ENCODE measurements around the gene DNAJC7. TPM values are rescaled to one million over a fixed set of nuclear protein-coding genes. Genes with fewer than 3 reads are reported as not detected.
A peak's percentile ranks its signal among the peaks of the same experiment; 100 is the strongest.

Gene DNAJC7
- total RNA-seq, 1 donor from 2014 or later, result 82.0 TPM

DNA sequence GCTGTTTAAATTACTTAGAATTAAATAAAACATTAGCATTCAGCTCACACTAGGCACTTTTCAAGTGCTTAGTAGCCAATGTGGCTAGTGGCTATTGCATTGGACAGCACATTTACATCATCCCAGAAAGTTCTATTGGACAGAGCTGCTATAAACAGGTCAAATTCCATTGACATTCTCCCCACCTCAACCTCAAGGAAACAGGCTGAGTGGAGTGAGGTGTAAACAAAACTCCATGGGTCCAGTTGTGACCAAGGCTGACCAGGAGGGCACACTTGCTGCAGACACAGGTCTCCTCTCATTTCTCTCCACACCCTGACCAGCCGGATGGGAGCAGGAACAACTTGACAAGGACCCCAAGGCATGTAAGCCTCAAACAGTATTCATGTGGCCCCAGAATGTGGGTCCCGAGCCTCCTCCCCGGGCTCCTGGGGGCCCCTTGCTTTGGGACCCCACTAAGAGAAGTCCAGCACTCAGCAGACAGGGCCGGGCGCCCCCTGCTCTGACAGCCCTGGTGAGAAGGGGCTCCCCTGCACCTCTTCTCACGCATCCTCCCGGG, 32.7 kb upstream of the DNAJC7 start:
- intact Hi-C loops (cut with DNase I), result no loop called here
- peak; percentile 24 to 47 for ATAC-seq

DNA sequence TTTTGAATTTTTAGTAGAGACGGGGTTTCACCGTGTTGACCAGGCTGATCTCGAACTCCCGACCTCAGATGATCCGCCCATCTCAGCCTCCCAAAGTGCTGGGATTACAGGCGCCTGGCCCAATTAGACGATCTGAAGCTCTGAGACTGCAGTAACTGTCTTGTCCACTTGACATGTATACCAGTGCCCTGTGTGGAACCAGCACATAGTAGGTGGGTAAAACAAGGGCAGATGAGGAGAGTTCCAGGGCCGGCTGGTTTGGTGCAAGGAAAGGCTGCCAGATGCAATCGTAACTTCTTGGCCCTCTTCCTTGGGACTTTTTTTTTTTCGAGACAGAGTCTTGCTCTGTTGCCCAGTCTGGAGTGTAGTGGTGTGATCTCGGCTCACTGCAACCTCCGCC, 30.1 kb upstream of the DNAJC7 start:
- Histone ChIP-seq H3K4me3 (no peak overlapping the region), H3K9me3 (no peaks in the 10 kb centered on the region), H3K27ac (no peak overlapping the region), H3K36me3 (no peaks in the 10 kb centered on the region), H3K4me1 (peaks cover 16% of the 10 kb centered on the region), H3K27me3 (ENCODE audit: low read depth) (no peaks in the 10 kb centered on the region)
- TF ChIP-seq, protein P1, sequence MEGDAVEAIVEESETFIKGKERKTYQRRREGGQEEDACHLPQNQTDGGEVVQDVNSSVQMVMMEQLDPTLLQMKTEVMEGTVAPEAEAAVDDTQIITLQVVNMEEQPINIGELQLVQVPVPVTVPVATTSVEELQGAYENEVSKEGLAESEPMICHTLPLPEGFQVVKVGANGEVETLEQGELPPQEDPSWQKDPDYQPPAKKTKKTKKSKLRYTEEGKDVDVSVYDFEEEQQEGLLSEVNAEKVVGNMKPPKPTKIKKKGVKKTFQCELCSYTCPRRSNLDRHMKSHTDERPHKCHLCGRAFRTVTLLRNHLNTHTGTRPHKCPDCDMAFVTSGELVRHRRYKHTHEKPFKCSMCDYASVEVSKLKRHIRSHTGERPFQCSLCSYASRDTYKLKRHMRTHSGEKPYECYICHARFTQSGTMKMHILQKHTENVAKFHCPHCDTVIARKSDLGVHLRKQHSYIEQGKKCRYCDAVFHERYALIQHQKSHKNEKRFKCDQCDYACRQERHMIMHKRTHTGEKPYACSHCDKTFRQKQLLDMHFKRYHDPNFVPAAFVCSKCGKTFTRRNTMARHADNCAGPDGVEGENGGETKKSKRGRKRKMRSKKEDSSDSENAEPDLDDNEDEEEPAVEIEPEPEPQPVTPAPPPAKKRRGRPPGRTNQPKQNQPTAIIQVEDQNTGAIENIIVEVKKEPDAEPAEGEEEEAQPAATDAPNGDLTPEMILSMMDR (IDR thresholded peaks at IDR 0.05), result no peak
- DNase-seq (no peak), ATAC-seq (no peak)
- intact Hi-C loops (cut with DNase I), result no loop called here

More for the DNA sequence above, 32.7 kb upstream of the DNAJC7 start:
- DNase-seq, result no peak
- Histone ChIP-seq H3K4me1 (peaks cover 16% of the 10 kb centered on the region), H3K27ac (peak overlapping the region; percentile 36), H3K9me3 (no peaks in the 10 kb centered on the region), H3K4me3 (peak overlapping the region; percentile 73), H3K36me3 (no peaks in the 10 kb centered on the region), H3K27me3 (ENCODE audit: low read depth) (peaks cover 5% of the 10 kb centered on the region)
- TF ChIP-seq, protein P1 (IDR thresholded peaks at IDR 0.05), result no peak

DNA sequence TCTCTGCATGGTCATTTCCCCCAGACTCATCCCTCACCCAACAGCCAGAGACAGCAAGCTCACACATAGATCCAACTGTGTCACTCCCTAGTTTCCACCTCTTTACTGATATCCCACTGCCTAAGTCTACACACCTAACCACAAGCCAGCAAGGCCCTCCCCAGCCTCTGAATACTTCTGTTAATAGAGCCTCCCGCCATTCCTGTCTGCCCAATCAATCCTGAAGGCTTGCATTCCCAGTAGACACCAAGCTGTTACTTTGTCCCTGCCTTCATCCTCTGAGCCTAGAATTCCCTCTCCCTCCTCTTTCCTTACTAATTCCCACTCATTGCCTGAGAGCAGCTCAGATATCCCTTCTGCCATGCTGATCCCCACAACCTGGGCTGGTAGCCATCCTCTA, 28.5 kb upstream of the DNAJC7 start:
- H3K4me1 ChIP-seq, result peaks cover 10% of the 10 kb centered on the region
- DNase-seq, result no peak

DNA sequence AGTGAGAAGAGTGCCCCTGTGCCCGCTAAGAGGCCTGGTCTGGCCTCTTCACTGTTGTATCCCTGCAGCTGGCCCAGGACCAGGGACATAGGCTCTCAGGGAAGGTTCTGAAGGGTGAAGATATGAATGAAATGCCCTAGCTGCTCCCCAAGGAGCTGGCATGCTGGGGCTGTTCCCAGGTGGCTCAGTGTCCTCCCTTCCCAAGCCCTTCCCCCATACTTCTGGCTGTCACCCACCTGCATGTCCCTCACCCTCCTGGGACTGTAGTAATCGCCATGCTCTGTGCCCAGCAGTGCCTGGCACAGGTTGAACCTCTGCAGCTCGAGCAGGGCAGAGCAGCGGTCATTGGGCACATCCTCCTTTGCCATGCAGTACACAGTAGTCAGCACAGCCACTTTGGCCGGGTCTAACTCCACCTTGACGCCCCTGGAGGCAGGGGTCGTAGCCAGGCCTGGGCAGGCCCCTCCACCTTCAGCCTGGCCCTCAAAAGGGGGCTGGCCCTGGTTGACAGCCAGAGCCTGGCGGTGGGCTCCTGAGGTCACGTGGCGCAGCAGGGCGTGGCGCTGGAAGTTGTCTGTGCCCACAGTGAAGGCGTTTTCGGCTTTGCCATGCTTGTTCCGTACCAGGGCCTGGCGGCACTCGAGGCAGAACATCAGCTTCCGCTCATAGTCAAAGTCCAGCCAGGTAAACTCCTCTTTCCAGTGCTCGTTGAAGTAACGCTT, 25.5 kb upstream of the DNAJC7 start:
- intact Hi-C loops (cut with DNase I), result no loop called here
- Histone ChIP-seq H3K36me3 (no peaks in the 10 kb centered on the region), H3K4me1 (no peaks in the 10 kb centered on the region), H3K4me3 (no peak overlapping the region), H3K9me3 (no peaks in the 10 kb centered on the region), H3K27me3 (ENCODE audit: low read depth) (peaks cover 11% of the 10 kb centered on the region), H3K27ac (no peak overlapping the region)
- TF ChIP-seq, protein P1 (IDR thresholded peaks at IDR 0.05), result no peak
- DNase-seq, result no peak
- ATAC-seq, result no peak

More for the DNA sequence above, 28.5 kb upstream of the DNAJC7 start:
- no peak overlapping the region for H3K27ac ChIP-seq
- H3K36me3 ChIP-seq, result no peaks in the 10 kb centered on the region
- no peaks in the 10 kb centered on the region for H3K27me3 ChIP-seq (ENCODE audit: low read depth)
- ATAC-seq, result no peak
- H3K9me3 ChIP-seq, result no peaks in the 10 kb centered on the region
- no peak overlapping the region for H3K4me3 ChIP-seq
- intact Hi-C loops (cut with DNase I), result no loop called here
- TF ChIP-seq, protein P1 (IDR thresholded peaks at IDR 0.05), result no peak

DNA sequence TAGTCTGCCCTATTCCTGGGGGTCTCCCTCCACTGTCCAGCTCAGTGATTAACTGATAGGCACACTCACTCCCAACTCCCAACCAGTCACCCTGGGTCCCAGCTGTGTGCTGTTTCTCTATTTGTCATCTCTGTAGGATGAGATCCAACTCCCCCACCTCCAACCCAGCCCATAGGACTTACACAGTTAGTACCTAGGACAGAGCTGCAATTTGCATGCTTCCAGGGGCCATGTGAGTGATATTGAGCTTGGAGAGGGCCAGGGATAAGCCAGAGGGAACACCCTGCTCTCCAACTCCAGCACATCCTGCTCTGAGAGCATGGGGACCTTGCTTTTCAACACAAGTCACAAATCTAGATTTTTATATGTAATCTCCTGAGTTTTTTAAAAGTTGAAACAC, 24.4 kb upstream of the DNAJC7 start:
- intact Hi-C loops (cut with DNase I), result no loop called here
- H3K27ac ChIP-seq, result no peak overlapping the region
- no peak for ATAC-seq
- TF ChIP-seq, protein P1 (IDR thresholded peaks at IDR 0.05), result no peak
- no peaks in the 10 kb centered on the region for H3K36me3 ChIP-seq
- no peaks in the 10 kb centered on the region for H3K9me3 ChIP-seq
- no peak overlapping the region for H3K4me3 ChIP-seq
- peaks cover 11% of the 10 kb centered on the region for H3K27me3 ChIP-seq (ENCODE audit: low read depth)
- no peaks in the 10 kb centered on the region for H3K4me1 ChIP-seq
- DNase-seq, result no peak
